HG03571 (cell line): ENCODE data around the gene RIMBP2.

Experiments
- ATAC-seq: cut with Tn5 transposase; IDR thresholded peaks from one replicate; pipeline ENCODE4 v1.9.1; 2021; ENCODE audit not compliant: unreplicated experiment

RIMBP2 gene

DNA sequence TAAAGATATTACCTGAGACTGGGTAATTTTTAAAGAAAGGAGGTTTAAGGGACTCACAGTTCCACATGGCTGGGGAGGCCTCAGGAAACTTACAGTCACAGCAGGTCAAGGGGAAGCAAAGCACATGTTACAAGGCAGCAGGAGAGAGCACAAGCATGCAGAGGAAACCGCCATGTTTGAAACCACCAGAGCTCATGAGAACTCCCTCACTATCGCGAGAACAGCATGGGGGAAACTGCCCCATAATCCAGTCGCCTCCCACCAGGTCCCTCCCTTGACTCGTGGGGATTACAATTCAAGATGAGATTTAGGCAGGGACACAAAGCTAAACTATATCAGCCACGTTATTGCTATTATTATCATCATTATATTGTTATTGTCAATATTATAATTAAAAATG lies 138.7 kb downstream of the RIMBP2 start:
- no peak for ATAC-seq

DNA sequence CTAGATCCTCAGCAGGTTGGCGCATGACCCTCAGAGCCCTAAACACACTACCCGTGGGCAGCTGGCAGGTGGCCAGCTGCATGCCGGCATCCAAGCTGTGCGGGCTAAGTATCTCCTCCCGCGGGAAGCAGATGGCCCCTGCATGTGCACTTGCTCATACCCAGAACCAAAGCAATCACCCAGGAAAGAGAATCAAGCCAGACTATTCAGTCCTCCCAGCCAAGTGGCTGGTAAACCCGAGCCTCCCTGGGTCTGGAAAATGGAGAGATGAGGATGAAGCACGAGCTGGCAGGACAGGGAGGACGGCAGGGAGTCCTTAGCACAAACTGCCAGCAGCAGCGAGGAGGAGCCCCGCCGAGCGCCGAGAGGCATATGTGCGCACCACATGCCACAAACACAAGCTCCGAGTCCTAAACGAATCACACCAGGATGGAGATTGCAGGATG lies 139.7 kb downstream of the RIMBP2 start:
- no peak for ATAC-seq

DNA sequence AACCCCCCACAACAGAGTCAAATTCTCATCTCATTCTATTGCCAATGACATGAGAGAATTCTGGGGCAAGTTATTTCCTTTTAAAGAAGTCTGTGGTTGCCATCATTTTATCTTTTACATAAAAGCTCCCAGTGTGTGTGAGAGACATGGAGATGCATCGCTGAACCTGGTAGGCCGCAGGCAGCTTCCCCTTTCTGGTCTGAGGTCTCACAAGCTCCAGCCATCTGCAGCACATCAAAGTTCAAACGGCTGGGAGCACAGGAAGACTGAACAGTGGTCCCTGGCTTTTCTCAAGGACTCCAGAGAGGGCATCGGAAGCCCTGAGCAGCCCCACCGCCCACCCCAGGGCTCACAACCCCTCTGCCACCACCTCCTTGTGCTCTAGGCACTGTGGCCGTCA lies 141.7 kb downstream of the RIMBP2 start:
- no peak for ATAC-seq

DNA sequence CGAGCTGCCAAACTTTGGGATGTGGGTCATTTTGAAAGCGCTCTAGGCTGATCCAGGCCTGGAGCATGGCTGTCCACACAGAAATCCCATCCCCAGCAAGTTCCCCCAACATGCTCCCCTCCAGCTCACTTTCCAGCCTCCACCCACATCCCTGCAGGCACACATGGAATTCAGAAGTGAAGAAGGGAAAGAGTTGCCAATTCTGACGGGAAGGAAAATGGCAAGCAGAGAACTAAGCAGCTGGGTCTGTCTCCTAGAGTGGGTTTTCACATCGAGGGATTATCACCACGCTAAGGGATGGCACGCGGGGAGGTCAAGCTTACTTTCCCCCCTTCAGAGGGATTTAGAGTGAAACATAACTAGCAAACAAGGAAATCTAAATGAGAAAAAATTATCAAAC lies 142.3 kb downstream of the RIMBP2 start:
- no peak for ATAC-seq

DNA sequence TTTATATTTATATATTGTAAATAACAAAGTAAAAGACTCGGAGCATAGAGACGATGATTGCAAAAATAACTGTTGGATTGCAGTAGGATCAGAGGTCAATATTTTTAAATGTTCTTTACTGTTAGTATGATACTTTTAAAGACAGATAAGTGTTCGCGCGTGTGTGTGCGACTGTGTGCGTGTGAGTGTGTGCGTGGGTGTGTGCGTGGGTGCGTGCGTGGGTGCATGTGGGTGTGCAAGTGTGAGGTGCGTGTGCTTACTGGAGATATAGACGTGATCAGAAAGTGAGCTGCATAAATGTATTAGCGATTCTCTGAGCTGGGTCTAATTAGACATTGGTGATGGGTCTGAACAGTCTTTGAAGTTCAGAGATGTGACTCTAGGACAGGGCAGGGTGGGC lies 142.9 kb downstream of the RIMBP2 start:
- ATAC-seq = no peak

DNA sequence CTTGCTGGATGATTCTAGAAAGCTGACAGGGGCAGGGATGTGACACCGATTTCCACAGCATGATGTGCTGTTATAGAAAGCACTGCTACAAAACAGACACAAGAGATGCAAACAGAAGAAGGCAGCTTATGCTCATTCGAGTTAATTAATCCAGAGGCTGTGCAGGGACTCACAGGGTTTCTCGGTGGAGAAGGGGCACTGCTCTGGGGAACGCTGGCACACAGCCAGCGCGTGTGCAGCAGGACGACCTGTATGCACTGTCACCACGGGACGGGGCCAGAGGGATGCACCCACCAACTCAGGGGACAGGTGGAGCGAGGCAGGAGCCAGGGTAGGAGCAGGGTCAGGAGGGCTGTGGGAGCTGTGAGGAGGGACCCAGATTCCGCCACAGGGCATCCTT lies 143.5 kb downstream of the RIMBP2 start:
- no peak for ATAC-seq

DNA sequence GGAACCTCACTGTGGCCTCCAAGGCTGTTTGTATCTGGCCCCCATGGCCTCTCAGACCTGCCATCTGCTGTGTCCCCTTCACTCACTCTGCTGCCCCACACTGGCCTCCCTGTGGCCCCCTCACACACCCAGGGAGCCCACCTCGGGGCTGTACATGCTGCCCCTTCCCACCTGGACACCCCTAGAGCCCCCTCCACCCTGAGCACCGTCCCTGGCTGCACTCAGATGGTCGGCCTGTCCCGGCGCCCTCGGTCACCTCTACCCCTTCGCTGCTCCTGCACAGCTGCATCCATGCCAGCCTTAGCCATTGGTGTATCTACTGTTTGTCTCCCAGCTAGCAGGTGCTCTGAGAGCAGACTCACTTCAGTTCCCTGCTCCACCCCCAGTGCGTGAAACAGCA lies 144.4 kb downstream of the RIMBP2 start:
- no peak for ATAC-seq

DNA sequence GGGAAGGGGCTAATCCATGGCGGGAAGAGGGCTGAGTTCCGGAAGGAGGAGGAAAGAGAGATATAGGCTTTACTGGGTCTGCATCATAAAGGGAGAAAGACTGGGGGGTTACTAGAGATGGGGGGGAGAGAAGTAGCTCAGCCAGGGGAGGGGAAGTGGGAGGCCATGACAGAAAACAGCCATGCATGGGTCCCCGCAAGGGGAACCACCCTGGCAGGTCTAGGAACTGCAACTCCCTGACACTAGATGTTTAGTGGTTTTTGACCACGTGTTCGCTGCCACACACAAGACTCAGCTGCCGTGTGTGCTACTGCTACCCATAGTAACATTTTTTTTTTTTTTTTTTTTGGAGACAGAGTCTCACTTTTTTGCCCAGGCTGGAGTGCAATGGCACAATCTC lies 145.0 kb downstream of the RIMBP2 start:
- ATAC-seq = no peak

DNA sequence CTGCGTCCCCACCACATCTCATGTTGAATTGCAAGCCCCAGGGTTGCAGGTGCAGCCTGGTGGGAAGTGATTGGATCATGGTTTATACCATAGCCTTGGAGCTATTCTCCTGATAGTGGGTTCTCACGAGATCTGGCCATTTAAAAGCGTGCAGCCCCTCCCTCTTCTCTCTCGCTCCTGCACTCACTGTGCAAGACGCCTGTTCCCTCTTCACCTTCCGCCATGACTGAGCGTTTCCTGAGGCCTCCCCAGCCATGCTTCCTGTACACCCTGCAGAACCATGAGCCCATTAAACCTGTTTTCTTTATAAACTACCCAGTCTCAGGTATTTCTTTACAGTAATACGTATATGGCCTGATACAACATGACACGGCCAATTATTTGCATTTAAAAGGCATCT lies 146.6 kb downstream of the RIMBP2 start:
- no peak for ATAC-seq

DNA sequence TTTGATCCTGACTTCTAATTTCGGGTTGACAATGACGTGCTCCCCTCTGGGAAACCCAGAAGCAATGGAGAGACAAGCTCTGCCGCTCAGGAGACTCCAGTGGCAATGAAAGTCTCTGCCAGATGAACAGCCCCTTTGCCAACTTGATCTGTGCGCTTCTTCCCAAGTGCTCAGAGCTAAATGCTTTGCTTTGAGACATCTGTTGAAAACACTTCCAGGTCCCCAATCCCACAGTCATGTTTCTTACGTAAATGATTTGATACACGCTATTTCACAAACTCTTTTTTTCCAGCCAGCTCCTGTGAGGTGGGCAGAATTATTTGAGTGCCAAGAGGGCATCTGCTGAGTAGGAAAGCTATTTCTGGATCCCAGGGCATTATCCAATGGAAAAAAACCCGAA lies 147.6 kb downstream of the RIMBP2 start:
- no peak for ATAC-seq

DNA sequence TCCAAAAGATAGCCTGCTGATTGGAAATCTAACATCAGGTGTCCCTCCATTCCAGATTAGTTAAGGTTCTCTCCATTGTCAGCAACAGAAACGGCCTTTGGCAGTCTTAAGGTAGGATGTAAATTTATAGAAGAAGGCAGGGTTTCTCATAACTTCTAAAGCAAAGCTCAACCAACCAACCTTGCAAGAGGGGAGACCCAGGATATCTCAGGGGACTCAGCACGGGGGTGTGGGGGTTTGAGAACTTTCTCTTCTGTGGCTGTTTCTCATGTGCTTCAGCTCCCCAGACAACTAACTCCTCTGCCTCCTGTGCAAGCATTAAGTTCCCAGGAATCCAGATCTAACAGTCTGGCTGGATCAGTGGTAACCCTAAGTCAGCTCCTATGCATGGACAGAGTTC lies 148.1 kb downstream of the RIMBP2 start:
- no peak for ATAC-seq

DNA sequence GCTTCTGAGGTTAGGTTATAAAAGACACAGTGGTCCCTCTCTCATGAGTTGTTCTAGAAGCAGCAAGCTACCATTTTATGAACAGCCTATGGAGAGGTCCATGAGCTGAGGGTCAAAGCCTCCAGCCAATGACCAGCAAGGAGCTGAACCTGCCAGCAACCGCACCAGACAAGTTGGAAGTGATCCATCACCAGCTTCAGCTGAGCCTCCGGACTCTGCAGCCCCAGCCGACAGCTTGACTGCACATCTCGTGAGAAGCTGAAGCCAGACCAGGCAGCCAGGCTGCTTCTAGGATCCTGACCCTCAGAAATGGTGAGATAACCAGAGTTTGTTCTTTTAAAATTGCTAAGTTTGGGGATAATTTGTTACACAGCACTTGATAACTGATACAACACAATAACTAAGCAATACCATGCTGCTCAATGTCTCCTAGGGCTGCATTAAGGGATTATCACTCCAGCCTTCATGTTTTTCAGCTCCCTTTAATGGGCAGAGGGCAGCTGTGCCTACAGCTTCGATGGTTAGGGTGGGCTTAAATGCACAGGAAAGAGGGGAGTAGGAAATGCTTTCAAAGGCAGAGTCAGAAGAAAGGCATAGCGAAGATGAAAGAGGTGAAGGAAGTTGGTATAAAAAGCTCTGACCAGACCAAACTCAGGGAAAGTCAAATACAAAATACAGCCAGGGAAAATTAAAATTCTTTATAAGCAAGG lies 149.5 kb downstream of the RIMBP2 start:
- ATAC-seq = no peak

DNA sequence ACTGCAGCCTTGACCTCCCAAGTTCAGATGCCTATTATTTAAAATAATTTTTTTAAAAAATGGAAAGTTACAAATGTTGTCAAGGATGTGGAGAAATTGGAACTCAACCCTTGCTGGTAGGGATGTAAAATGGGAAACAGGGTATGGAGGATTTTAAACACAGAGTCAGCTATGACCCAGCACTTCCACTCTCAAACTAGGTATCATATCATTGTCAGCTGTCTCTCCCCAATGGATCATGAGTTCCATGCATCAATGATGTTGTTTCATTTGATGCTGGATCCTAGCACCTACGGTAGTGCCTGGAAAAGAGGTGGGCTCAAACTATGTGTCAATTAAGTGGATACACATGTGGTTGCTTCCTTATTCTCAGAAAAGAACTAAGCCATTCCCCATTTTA lies 150.9 kb downstream of the RIMBP2 start:
- no peak for ATAC-seq

DNA sequence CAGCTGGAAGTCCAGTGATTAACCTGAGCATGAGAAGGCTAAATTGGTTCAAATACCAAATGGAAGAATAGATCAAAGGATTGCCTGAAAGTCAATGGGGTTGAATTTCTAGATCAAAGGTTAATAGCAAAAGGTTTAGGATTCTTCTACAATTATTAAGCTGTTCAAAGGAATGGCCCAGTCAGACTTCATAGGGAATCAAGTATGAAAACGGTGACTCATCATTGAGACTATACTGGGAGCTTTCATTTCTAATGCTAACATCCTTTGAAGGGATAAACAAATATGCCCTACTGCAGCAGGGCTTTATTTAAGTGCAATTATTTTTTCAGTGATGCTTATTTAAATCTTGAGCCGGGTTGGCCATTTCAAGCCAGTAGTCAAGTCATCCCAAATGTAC lies 152.8 kb downstream of the RIMBP2 start:
- ATAC-seq = no peak

DNA sequence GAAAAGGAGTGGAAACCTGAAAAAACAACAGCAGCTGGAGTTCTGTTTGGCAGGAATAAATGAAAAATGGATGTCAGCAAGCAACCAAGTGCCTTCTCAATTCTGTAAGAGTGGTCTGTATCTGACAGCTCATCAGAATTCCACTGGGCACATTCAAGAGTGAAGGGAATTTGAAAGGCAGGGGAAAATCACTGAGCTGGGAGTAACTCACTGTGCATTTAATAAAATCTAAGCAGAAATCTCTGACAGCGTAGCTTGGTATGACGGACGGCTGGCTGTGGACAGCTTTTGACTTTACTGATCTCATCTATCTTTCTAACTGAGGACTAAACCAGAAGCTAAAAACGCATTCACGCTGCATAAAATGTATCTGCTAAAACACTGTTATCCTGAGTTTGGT lies 153.4 kb downstream of the RIMBP2 start:
- ATAC-seq = no peak

DNA sequence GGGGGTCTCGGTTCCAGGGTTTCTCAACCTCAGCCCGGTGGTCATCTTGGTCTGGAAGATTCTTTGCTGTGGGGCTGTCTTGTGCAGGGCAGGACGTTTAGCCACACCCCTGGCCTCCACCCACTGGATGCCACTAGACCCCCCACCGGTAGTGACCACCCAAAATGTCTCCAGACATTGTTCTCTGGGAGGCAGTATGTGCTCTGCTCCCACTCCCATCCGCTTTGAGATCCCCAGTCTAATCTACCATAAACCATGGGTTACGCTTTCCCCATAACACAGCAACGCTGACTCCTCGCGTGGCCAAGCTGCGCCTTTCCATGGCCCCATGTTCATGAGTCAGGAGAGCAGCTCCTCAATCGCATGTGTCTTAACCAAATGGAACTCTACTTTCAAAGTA lies 155.8 kb downstream of the RIMBP2 start:
- no peak for ATAC-seq

DNA sequence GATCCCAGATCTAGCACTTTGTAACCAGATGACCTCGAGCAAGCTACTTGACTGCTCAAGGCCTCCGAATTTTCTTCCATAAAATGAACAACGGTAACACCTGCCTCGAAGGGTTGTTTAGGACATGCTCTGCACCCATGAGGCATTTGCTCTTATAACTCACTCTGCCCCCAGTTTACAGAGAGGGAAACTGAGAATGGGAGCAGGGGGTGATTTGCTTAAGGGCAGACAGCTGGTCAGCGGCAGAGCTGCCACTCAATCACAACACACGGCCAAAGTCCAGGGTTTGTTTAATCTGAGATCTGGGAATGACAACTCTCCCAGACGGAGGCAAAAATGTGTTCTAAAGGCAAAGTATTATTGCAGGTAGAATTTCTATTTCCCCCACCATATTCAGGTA lies 156.3 kb downstream of the RIMBP2 start:
- ATAC-seq = no peak

DNA sequence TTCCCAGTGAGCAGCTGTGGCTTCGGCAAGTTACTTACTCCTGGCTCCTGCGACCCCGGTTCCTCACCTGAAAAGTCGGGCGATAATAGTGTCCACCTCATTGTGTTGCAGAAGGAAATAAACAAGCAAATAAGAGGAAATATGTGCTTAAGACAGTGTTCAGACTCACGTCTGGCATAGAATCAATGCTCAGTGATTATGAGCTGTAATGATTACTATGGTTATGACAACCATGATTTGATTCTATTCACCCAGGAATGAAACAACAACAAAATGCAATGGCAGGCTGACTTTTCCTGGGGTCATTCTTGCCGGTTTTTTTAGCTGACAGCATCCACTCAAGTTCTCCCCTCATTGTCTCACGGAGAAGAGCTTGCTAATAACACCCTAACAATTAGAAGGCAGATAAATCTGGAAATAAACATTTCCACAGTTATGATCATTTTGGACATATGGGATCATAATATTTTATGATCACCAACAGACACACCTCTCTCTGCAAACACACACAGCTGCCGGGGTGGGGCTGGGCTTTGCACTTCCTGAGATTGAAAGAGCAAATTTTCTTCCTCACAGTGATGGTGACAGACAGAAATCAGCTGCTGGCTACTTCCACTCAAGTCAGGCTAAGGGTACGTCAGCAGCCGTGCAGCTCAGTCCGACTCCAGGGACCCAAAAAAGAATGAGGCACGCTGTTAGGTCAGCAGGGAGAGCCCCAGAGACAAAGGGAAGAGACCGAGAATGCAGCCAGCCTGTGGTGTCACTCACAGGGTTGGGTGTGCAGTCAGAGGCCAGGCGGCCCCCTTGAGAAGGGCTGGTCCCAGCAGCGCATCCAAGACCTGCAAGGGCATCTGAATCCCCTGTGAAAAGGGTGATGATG lies 158.0 kb downstream of the RIMBP2 start:
- ATAC-seq = no peak

DNA sequence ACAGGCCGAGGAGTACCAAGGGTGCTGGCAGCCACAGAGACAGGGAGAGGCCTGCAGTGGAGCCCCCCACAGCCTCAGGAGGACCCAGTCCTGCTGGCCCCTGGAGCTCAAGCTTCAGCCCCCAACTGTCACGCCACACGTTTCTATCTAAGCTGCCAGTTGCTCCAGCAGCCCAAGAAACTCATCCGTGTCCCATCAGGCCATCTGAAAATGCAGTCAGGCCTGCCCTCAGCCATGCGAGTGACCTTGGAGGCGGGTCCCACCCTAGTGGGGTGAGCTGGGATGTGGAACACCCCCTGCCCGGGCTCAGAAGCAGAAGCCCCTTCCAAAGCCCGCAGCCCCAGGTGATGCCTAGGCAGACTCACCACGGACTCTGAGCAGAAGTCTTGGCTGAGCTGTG lies 158.9 kb downstream of the RIMBP2 start:
- no peak for ATAC-seq

DNA sequence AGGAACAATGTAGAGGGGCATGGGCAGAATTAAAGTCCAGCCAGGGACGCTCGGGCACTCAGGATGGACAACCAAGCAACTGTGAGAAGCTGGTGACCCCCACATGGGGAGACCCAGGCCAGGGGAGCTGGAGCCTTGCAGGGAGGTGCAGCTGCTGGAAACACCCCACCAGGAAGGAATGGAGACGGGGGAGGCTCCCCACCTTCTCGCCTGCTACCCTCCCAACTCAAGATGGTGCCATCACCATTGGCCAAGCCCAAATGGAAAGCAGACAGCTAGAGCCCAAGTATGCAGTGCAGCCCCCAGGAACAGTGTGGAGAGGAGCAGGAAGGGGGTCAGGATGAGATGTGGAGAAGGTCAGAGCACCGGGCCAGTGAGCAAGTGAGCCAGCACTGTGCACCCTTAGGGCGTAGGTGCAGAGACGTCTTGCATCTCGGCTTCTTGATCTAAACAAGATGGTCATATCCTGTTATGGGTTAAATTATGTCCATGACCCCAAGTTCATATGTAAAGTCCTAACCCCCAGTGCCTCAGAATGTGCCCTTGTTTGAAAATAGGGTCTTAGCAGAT lies 159.5 kb downstream of the RIMBP2 start:
- no peak for ATAC-seq

DNA sequence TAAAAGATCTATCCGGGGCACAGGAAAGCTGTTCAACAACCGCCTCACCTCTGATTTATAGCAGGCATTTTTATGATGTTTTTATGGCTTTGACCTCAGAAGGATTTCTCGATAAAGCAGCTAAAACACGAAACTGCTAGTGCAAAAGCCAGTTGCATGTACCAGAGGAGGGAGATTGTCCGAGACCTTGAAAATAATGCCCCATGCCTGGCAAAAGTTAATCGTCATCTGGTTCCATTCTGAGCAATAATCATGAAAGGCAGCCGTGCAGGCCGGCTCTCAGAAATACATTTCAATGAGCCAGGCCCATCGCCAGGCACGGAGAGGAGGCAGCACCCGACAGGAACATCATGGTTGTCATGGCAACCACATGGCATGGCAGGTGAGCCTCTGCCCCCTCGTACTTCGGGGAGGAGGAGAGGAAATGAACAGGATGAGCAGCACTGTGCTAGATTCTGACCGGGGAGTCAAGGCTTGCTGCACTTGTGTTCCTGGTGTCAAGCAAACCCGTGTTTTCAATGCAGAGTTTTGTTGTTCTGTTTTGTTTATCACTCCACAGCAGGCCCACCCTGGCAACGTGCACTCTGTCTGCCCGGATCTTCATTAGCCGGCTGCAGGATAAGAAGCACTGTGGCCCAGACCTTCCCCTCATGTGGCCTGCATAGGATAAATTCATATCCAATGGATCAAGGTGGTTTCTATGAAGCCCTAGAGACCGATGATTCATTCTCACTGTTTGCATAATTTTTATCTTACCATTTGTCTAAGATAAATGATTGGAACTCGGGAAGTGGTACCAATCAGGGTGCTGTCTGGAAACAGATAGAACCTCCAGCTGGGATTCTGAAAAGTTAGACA lies 160.2 kb downstream of the RIMBP2 start:
- ATAC-seq = no peak
